ENCODE results near the gene DNPH1.

DNA sequence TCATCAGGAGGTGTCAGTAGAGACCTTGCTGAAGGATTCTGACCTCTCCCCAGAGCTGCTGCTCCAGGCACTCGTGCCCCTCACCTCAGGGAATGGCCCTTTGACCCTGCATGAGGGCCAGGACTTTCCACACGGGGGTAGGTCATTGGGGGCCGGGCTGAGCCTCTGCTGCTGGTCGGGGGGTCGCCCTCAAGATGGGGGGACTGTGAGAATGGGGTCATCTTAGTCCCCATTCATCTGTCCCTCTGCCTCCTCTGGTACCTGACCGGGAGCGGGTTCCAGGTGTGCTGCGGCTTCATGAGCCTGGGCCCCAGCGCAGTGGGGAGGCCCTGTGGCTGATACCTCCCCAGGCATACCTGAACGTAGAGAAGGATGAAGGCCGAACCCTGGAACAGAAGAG lies 15.8 kb downstream of the DNPH1 start:
- TF ChIP-seq GATA2 (IDR thresholded peaks at IDR 0.05; ENCODE audit: low read depth, low read length) (no peak), GATA3 (IDR thresholded peaks at IDR 0.05; ENCODE audit: low read depth, low read length) (no peak)
